ENCODE measurements around the gene SYTL5.

The SYTL5 gene

GRCh38 chrX:38150993-38151392 is 144.6 kb downstream of the SYTL5 start:
- no peak overlapping the region for H3K4me3 ChIP-seq (ENCODE audit: low read length)
- TF ChIP-seq CTCF (conservative IDR thresholded peaks at IDR 0.05; ENCODE audit: low read depth, low read length): no peak
- DNase-seq (ENCODE audit: low read depth): no peak

- DNase-seq (ENCODE audit: low read depth): no peak
- TF ChIP-seq CTCF (conservative IDR thresholded peaks at IDR 0.05; ENCODE audit: low read depth, low read length): no peak
- H3K4me3 ChIP-seq (ENCODE audit: low read length): no peak overlapping the region
These were observed 145.1 kb downstream of the SYTL5 start for GRCh38 chrX:38151441-38151840.

- no peak overlapping the region for H3K4me3 ChIP-seq (ENCODE audit: low read length)
- TF ChIP-seq CTCF (conservative IDR thresholded peaks at IDR 0.05; ENCODE audit: low read depth, low read length): no peak
- no peak for DNase-seq (ENCODE audit: low read depth)
These were observed 148.0 kb downstream of the SYTL5 start for GRCh38 chrX:38154340-38154739.

- H3K4me3 ChIP-seq (ENCODE audit: low read length): no peak overlapping the region
- DNase-seq (ENCODE audit: low read depth): no peak
- TF ChIP-seq CTCF (conservative IDR thresholded peaks at IDR 0.05; ENCODE audit: low read depth, low read length): no peak
These were observed 148.5 kb downstream of the SYTL5 start for GRCh38 chrX:38154818-38155217.

- no peak for TF ChIP-seq CTCF (conservative IDR thresholded peaks at IDR 0.05; ENCODE audit: low read depth, low read length)
- no peak overlapping the region for H3K4me3 ChIP-seq (ENCODE audit: low read length)
- no peak for DNase-seq (ENCODE audit: low read depth)
These were observed 150.5 kb downstream of the SYTL5 start for GRCh38 chrX:38156838-38157237.

- TF ChIP-seq CTCF (conservative IDR thresholded peaks at IDR 0.05; ENCODE audit: low read depth, low read length): no peak
- H3K4me3 ChIP-seq (ENCODE audit: low read length): no peak overlapping the region
- DNase-seq (ENCODE audit: low read depth): no peak
These were observed 156.8 kb downstream of the SYTL5 start for GRCh38 chrX:38163193-38163592.

- no peak for TF ChIP-seq CTCF (conservative IDR thresholded peaks at IDR 0.05; ENCODE audit: low read depth, low read length)
- no peak for DNase-seq (ENCODE audit: low read depth)
- no peak overlapping the region for H3K4me3 ChIP-seq (ENCODE audit: low read length)
These were observed 158.7 kb downstream of the SYTL5 start for GRCh38 chrX:38165023-38165422.
